GM12892 (cell line): ENCODE results near the gene GATA2.

Experiments
- DNase-seq: peaks from one replicate; pipeline ENCODE4 v3.0.0; 2011; ENCODE audit not compliant: insufficient read length
- FAIRE-seq: peaks from 2 replicates; lab custom pipeline; 2011; peaks lifted over from hg19 to GRCh38; lab: Jason Lieb, UNC
- POLR2A ChIP-seq: IDR thresholded peaks from 2 replicates; pipeline ENCODE4 v1.6.1; 2011; ENCODE audit warnings: low read depth, low read length, control low read depth
- POLR2AphosphoS5 ChIP-seq: IDR thresholded peaks from 2 replicates; pipeline ENCODE4 v1.6.1; 2011; ENCODE audit warnings: low read depth, low read length, control low read depth
- TAF1 ChIP-seq: IDR thresholded peaks from 2 replicates; pipeline ENCODE4 v1.6.1; 2011; ENCODE audit warnings: low read depth, mild to moderate bottlenecking, control low read depth, low read length, borderline replicate concordance

The GATA2 gene

GRCh38 chr3:128456776-128457715, 36.0 kb downstream of the GATA2 start:
- TF ChIP-seq POLR2A (no peak), TAF1 (no peak), POLR2AphosphoS5 (no peak)
- no peak for DNase-seq
- no peak for FAIRE-seq

GRCh38 chr3:128455786-128456748, 36.9 kb downstream of the GATA2 start:
- FAIRE-seq (no peak), DNase-seq (no peak)
- no peak for TF ChIP-seq POLR2A
- TF ChIP-seq POLR2AphosphoS5: no peak

- no peak for FAIRE-seq
- TF ChIP-seq POLR2A: no peak
- no peak for TF ChIP-seq POLR2AphosphoS5
- TF ChIP-seq TAF1: no peak
- DNase-seq: no peak
Observed at GRCh38 chr3:128455116-128455515, 37.9 kb downstream of the GATA2 start.

- no peak for DNase-seq
- TF ChIP-seq POLR2AphosphoS5: no peak
- no peak for TF ChIP-seq TAF1
- TF ChIP-seq POLR2A: no peak
- no peak for FAIRE-seq
Observed at GRCh38 chr3:128454310-128454618, 38.7 kb downstream of the GATA2 start.

DNA sequence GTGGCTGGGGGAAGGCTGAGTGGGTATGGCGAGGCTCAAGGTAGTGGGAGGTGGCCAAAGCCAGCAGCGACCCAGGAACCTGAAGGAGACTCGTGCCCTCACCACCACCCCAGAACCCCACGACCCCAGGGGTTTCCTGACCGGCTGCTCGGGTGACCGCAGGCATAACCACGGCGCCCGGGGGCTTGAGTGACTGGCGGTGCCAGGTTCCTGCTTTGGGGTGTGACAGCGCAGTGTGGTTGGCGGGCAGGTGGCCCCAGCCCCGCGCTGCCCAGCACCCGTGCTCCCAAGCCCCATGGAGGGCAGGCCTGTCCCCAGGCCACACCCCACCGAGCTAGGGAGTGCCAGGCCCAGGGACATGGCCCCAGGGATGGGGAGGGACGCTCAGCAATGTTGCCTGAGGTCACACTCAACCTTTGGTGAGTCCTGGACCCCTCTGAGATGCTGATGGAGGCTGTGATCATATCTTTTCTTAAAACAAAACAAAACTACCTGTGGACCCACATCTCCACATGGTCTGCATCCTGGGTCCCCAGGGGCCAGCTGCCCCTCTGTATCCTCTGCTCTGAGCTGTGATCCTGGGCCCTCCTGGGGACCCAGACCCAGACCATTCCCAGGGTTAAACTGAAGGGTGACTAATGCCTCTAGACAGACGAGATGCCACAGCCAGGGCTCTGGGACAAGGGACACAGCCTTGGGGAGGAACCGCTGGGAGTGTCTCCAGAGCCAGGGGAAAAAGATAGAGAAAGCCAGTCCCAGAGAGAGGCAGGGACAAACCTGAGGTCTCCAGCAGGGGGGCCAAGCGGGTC, 39.3 kb downstream of the GATA2 start:
- FAIRE-seq (no peak), DNase-seq (no peak)
- TF ChIP-seq POLR2AphosphoS5 (no peak), POLR2A (no peak), TAF1 (no peak)

- FAIRE-seq: no peak
- TF ChIP-seq POLR2AphosphoS5: no peak
- no peak for TF ChIP-seq TAF1
- no peak for TF ChIP-seq POLR2A
- no peak for DNase-seq
Observed at GRCh38 chr3:128452678-128453275, 40.2 kb downstream of the GATA2 start.

- DNase-seq (no peak), FAIRE-seq (no peak)
- TF ChIP-seq POLR2AphosphoS5: no peak
- no peak for TF ChIP-seq TAF1
- no peak for TF ChIP-seq POLR2A
Observed at GRCh38 chr3:128452120-128452519, 40.9 kb downstream of the GATA2 start.

DNA sequence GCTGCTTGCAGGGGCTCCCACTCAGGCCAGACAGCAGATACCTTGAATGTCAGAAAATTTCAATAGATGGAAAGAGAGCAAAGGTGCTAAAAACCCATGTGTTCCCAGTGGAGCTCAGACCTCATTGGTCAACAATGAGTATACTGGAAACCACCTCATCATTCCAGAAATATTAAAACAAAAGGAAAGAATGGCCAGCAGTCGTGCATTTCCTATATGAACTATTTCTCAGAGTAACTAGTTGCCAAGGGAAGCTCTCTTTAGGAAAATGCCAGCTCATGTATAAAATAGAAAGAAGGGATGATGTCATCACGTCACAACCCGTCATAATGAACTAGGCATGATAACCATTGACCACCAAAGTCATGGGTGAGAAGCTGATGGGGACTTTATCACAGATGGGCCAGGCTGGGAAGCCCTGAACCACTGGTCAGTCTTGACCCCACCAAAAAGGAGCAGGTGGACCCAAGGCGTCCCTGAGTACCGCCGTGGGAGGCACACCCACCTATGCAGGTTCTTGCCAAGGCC, 43.8 kb downstream of the GATA2 start:
- FAIRE-seq: no peak
- DNase-seq: no peak
- TF ChIP-seq TAF1: no peak
- TF ChIP-seq POLR2AphosphoS5: no peak
- TF ChIP-seq POLR2A: no peak

GRCh38 chr3:128448491-128448890, 44.5 kb downstream of the GATA2 start:
- TF ChIP-seq POLR2AphosphoS5: no peak
- TF ChIP-seq TAF1: no peak
- FAIRE-seq: peak; percentile 27
- no peak for DNase-seq

GRCh38 chr3:128447561-128448013, 45.4 kb downstream of the GATA2 start:
- DNase-seq: no peak
- no peak for TF ChIP-seq POLR2A
- FAIRE-seq: peak; percentile 86
